A673 (cell line): Measurements from ENCODE around the gene PPFIA2. TPM values are rescaled to one million over a fixed set of nuclear protein-coding genes. Genes with fewer than 3 reads are reported as not detected.

Experiments
- BruUV-seq: library from RNA; stranded (reverse); fragments of 400-500 nt; replicated peaks from 2 replicates; lab custom pipeline; 2021; lab: Mats Ljungman, UMichigan
- CTCF ChIA-PET: fragments of 300-600 bp; sonication (Branson Sonifier 250); formaldehyde crosslinking; loops from one replicate; lab custom pipeline; 2022; ENCODE audit warnings: antibody characterized with exemption; lab: Charles Lee
- POLR2A ChIA-PET: fragments of 300-600 bp; sonication (Branson Sonifier 250); formaldehyde crosslinking; loops from one replicate; lab custom pipeline; 2022; ENCODE audit warnings: antibody characterized with exemption; ENCODE audit not compliant: low non-redundant PET; lab: Charles Lee
- DNase-seq: peaks from one replicate; pipeline ENCODE4 v3.0.0-alpha.2; 2015; ENCODE audit warnings: low spot score
- H3K27ac ChIP-seq: fragments of 200-600 bp; sonication (generic); 2 replicates; pipeline ENCODE4 v1.5.1; 2016; ENCODE audit warnings: mixed run types, low read depth, mild to moderate bottlenecking, mixed read lengths, antibody characterized with exemption, low read length; ENCODE audit not compliant: poor library complexity, severe bottlenecking
- H3K27me3 ChIP-seq: fragments of 200-600 bp; sonication (generic); replicated peaks from 2 replicates; pipeline ENCODE4 v1.6.1; 2017; ENCODE audit warnings: mixed run types, low read depth, mild to moderate bottlenecking, mixed read lengths, antibody characterized with exemption, low read length; ENCODE audit not compliant: insufficient read depth, poor library complexity
- H3K36me3 ChIP-seq: fragments of 200-600 bp; sonication (generic); 2 replicates; pipeline ENCODE4 v1.6.1; 2016; ENCODE audit warnings: mixed run types, mild to moderate bottlenecking, mixed read lengths, antibody characterized with exemption, low read length; ENCODE audit not compliant: insufficient read depth, poor library complexity, severe bottlenecking
- H3K4me1 ChIP-seq: fragments of 200-600 bp; sonication (generic); 2 replicates; pipeline ENCODE4 v1.6.1; 2017; ENCODE audit warnings: mixed run types, mild to moderate bottlenecking, mixed read lengths, antibody characterized with exemption, low read length; ENCODE audit not compliant: insufficient read depth, poor library complexity, severe bottlenecking
- H3K4me3 ChIP-seq: fragments of 200-600 bp; sonication (generic); 2 replicates; pipeline ENCODE4 v1.5.1; 2016; ENCODE audit warnings: low read depth, mixed run types, mild to moderate bottlenecking, mixed read lengths, low read length; ENCODE audit not compliant: poor library complexity, severe bottlenecking
- H3K9me3 ChIP-seq: fragments of 200-600 bp; sonication (generic); 2 replicates; pipeline ENCODE4 v1.6.1; 2016; ENCODE audit warnings: mixed run types, low read depth, mild to moderate bottlenecking, mixed read lengths, antibody characterized with exemption, low read length; ENCODE audit not compliant: poor library complexity, severe bottlenecking
- EZH2 ChIP-seq: fragments of 200-600 bp; sonication (generic); IDR thresholded peaks from 2 replicates; pipeline ENCODE4 v1.6.1; 2017; ENCODE audit warnings: borderline replicate concordance, low read depth, mild to moderate bottlenecking, mixed read lengths, antibody characterized with exemption, low read length; ENCODE audit not compliant: poor library complexity, severe bottlenecking
- intact Hi-C: fragments of 100-400 bp; cut with micrococcal nuclease; formaldehyde crosslinking; loops from one replicate; pipeline ENCODE4 v1.10.0; 2022; ENCODE audit not compliant: unreplicated experiment
- total RNA-seq: library from RNA; stranded (reverse); gene quantifications from 2 replicates; pipeline ENCODE4 v1.2.3, GENCODE V29; 2021
- TF ChIP-seq, protein P1 (sequence below): fragments of 300-800, 200-600 bp; sonication (generic); conservative IDR thresholded peaks from 2 replicates; pipeline ENCODE4 v1.5.1; 2017; ENCODE audit warnings: low read depth, mild to moderate bottlenecking, antibody characterized with exemption, low read length, moderate library complexity, mixed read lengths

PPFIA2 gene
- total RNA-seq, 1 experiment from 2014 or later, result 0.52 TPM

DNA sequence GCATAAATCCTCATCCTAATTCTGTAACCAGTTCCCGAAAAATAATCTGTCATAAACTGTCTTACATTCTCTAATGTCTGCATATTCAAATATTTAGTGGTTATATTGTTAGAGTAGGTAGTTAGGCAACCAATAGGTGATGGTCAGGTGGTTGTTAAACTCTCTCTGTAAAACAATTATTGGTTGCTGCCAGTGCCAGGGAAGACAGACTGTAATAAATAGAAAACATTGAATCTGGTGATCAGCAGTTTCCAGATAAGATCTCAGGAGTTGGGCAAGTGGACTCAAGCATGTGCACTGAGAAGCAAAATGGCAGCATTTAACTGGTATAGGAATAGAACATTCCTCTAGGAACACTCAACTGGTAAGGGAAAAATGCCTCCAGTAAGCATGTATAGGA, 355.8 kb downstream of the PPFIA2 start:
- Histone ChIP-seq H3K4me3 (no peak overlapping the region), H3K4me1 (peaks cover 8% of the 10 kb centered on the region), H3K27ac (no peak overlapping the region), H3K9me3 (no peaks in the 10 kb centered on the region), H3K36me3 (no peaks in the 10 kb centered on the region), H3K27me3 (no peaks in the 10 kb centered on the region)
- no peak for DNase-seq
- no TSS peak for BruUV-seq
- ChIA-PET POLR2A (no interaction called here), CTCF (no interaction called here)
- intact Hi-C loops, result no loop called here
- TF ChIP-seq, protein P1, sequence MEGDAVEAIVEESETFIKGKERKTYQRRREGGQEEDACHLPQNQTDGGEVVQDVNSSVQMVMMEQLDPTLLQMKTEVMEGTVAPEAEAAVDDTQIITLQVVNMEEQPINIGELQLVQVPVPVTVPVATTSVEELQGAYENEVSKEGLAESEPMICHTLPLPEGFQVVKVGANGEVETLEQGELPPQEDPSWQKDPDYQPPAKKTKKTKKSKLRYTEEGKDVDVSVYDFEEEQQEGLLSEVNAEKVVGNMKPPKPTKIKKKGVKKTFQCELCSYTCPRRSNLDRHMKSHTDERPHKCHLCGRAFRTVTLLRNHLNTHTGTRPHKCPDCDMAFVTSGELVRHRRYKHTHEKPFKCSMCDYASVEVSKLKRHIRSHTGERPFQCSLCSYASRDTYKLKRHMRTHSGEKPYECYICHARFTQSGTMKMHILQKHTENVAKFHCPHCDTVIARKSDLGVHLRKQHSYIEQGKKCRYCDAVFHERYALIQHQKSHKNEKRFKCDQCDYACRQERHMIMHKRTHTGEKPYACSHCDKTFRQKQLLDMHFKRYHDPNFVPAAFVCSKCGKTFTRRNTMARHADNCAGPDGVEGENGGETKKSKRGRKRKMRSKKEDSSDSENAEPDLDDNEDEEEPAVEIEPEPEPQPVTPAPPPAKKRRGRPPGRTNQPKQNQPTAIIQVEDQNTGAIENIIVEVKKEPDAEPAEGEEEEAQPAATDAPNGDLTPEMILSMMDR, result no peak
- TF ChIP-seq EZH2, result no peak

DNA sequence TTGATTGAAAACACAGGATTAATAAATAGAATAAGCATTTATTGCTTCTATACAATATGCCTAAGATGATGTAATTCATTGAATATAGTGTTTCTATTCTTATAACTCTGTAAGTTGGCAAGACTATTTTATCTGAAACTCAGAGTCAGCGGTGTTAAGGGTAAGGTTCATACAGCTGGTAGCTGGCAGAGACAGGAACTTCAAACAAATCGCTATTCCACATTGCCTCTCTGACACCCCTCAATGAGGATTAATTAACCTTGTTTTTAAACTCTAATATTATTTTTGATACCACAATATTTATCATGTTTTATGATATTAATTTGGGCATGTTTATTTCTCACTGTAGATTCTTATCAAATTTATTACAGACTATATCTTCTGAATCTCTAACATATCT, 357.9 kb downstream of the PPFIA2 start:
- TF ChIP-seq EZH2, result no peak
- TF ChIP-seq, protein P1, result no peak
- Histone ChIP-seq H3K27me3 (no peaks in the 10 kb centered on the region), H3K4me3 (no peak overlapping the region), H3K36me3 (no peaks in the 10 kb centered on the region), H3K9me3 (no peaks in the 10 kb centered on the region), H3K4me1 (peaks cover 8% of the 10 kb centered on the region), H3K27ac (no peak overlapping the region)
- intact Hi-C loops, result no loop called here
- ChIA-PET CTCF (no interaction called here), POLR2A (no interaction called here)
- no TSS peak for BruUV-seq
- no peak for DNase-seq

DNA sequence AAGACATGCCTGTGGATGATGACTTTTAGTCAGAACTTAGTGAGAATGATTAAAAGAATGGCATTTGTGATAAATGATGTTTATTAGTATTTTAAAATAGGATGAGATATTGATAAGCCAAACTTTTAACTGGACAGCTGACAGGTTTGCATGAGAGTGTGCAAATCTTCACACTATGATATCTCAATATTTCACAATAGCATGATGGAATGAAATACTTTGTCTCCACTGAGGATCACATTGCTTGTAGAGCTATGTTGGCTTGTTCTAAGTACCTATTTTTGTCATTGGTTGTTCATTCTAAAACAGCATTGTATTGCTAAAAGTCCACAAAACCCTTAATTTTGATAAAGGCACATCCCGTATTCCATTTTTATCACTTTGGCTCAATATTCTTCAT, 359.1 kb downstream of the PPFIA2 start:
- no peaks in the 10 kb centered on the region for H3K9me3 ChIP-seq
- no peak for TF ChIP-seq EZH2
- TF ChIP-seq, protein P1, result no peak

More for the DNA sequence above, 359.1 kb downstream of the PPFIA2 start:
- no peaks in the 10 kb centered on the region for H3K27me3 ChIP-seq
- peaks cover 8% of the 10 kb centered on the region for H3K4me1 ChIP-seq
- no peak for DNase-seq
- no peak overlapping the region for H3K4me3 ChIP-seq
- H3K36me3 ChIP-seq, result no peaks in the 10 kb centered on the region
- H3K27ac ChIP-seq, result no peak overlapping the region
- intact Hi-C loops, result no loop called here
- ChIA-PET POLR2A (interaction anchor here (0.7 kb wide), 1 partner anchor 95 kb away, joined by 3 read pairs; no protein-coding TSS in a partner anchor), CTCF (no interaction called here)
- BruUV-seq, result no TSS peak
